ENCODE measurements around the gene GPR132. TPM values are rescaled to one million over a fixed set of nuclear protein-coding genes. Genes with fewer than 3 reads are reported as not detected.

Gene GPR132
- total RNA-seq, 2 experiments from 2014 or later, result 64.4 to 66.7 TPM

DNA sequence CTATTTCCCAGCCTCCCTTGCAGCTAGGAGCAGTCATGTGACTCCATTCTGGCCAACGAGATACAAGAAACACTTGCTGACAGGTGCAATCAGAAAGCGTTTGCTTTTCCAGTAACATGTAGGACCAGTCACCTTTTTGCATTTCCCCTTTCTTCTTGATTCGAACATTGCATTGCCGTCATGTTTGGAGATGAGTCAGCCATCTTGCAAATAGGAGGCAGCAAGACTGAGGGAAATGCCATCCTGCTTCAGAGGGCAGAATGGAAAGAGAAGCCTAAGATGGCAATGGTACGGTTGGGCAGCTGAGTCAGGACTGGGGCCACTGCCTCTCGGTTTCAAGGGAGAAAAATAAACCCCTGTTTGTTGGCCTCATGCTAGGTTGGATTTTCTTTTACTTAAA, 34.5 kb upstream of the GPR132 start:
- no peak for TF ChIP-seq CTCF (IDR thresholded peaks at IDR 0.05)
- ATAC-seq (ENCODE audit: poor library complexity) (no peak), DNase-seq (no peak)
- H3K27ac Mint-ChIP-seq, result no peak overlapping the region
- ChIA-PET CTCF (no interaction called here), POLR2A (no interaction called here)
- intact Hi-C loops (cut with DNase I, micrococcal nuclease), result no loop called here
- Histone ChIP-seq H3K9me3 (ENCODE audit: control insufficient read depth in 1 of 2, insufficient read depth in 1 of 2, low read length in 2 of 2) (peaks cover 0 to 12% of the 10 kb centered on the region in 2 experiments), H3K4me1 (ENCODE audit: insufficient read depth, low read length) (no peaks in the 10 kb centered on the region), H3K4me3 (ENCODE audit: low read length) (no peak overlapping the region), H3K36me3 (ENCODE audit: insufficient read depth, low read length) (no peaks in the 10 kb centered on the region), H3K27ac (ENCODE audit: low read depth in 1 of 2, low read length in 2 of 2) (no peak overlapping the region), H3K27me3 (ENCODE audit: control insufficient read depth in 1 of 2, insufficient read depth in 2 of 2, low read length in 2 of 2) (peaks cover 8 to 9% of the 10 kb centered on the region in 2 experiments)
- H3K27me3 Mint-ChIP-seq, result peaks cover 15% of the 10 kb centered on the region
- no peaks in the 10 kb centered on the region for H3K36me3 Mint-ChIP-seq (ENCODE audit: low read depth)
- peaks cover 2% of the 10 kb centered on the region for H3K9me3 Mint-ChIP-seq
- H3K4me3 Mint-ChIP-seq, result no peak overlapping the region
- H3K4me1 Mint-ChIP-seq (ENCODE audit: low read depth), result no peaks in the 10 kb centered on the region

DNA sequence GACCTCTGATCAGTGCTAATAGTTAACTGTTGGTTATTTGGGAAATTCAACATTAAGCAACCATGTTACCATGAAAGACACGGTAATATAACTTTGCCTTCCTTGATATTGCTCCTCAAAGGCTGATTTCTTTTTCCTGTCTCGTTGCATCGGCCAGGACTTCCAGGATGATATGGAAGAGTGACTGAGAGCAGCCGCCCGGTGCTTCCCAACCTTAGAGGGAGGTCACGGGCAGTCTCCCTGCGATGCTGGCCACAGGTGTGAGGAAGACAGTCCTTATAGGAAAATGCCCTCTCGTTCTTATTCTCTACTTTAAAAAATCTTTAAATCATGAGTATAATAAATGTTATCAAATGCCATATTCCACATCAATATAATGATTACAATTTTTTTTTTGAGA, 33.1 kb upstream of the GPR132 start:
- Histone ChIP-seq H3K4me3 (ENCODE audit: low read length) (no peak overlapping the region), H3K4me1 (ENCODE audit: insufficient read depth, low read length) (peaks cover 12% of the 10 kb centered on the region), H3K27me3 (ENCODE audit: control insufficient read depth in 1 of 2, insufficient read depth in 2 of 2, low read length in 2 of 2) (peaks cover 5 to 8% of the 10 kb centered on the region in 2 experiments), H3K27ac (ENCODE audit: low read depth in 1 of 2, low read length in 2 of 2) (no peak overlapping the region), H3K9me3 (ENCODE audit: control insufficient read depth in 1 of 2, insufficient read depth in 1 of 2, low read length in 2 of 2) (peaks cover 0 to 12% of the 10 kb centered on the region in 2 experiments), H3K36me3 (ENCODE audit: insufficient read depth, low read length) (no peaks in the 10 kb centered on the region)
- ChIA-PET CTCF (no interaction called here), POLR2A (interaction anchor here (0.9 kb wide), 1 partner anchor 35 kb away, joined by 3 read pairs; no protein-coding TSS in a partner anchor)
- Mint-ChIP-seq H3K4me1 (ENCODE audit: low read depth) (peaks cover 7% of the 10 kb centered on the region), H3K36me3 (ENCODE audit: low read depth) (no peaks in the 10 kb centered on the region), H3K4me3 (no peak overlapping the region), H3K9me3 (no peaks in the 10 kb centered on the region), H3K27me3 (peaks cover 5% of the 10 kb centered on the region), H3K27ac (no peak overlapping the region)
- ATAC-seq (ENCODE audit: poor library complexity) (no peak), DNase-seq (no peak)
- intact Hi-C loops (cut with DNase I, micrococcal nuclease), result no loop called here
- no peak for TF ChIP-seq CTCF (IDR thresholded peaks at IDR 0.05)

DNA sequence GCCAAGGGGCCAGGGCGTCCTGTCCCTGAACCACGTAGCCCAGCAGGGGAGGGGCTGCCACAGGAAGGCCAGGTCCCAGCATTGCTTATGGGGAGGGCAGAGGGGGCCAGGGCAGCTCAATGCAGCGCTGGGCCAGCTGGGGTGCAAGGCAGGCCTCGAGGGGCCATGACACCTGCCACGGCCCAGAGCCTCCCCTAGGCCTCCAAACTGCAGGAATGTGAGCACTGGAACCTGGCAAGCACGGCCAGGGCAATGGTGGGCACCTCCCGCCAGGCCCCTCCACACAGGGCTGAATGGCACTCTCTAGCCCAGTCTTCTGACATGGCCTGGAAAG, 32.5 kb upstream of the GPR132 start:
- CTCF ChIA-PET, result no interaction called here
- H3K4me1 Mint-ChIP-seq (ENCODE audit: low read depth), result peaks cover 7% of the 10 kb centered on the region
- intact Hi-C loops (cut with DNase I, micrococcal nuclease), result no loop called here

More for the DNA sequence above, 32.5 kb upstream of the GPR132 start:
- no peak overlapping the region for H3K27ac Mint-ChIP-seq
- Histone ChIP-seq H3K4me3 (ENCODE audit: low read length) (no peak overlapping the region), H3K36me3 (ENCODE audit: insufficient read depth, low read length) (no peaks in the 10 kb centered on the region), H3K4me1 (ENCODE audit: insufficient read depth, low read length) (peaks cover 15% of the 10 kb centered on the region), H3K27ac (ENCODE audit: low read depth in 1 of 2, low read length in 2 of 2) (no peak overlapping the region), H3K27me3 (ENCODE audit: control insufficient read depth in 1 of 2, insufficient read depth in 2 of 2, low read length in 2 of 2) (peaks cover 5 to 8% of the 10 kb centered on the region in 2 experiments), H3K9me3 (ENCODE audit: control insufficient read depth in 1 of 2, insufficient read depth in 1 of 2, low read length in 2 of 2) (peaks cover 0 to 12% of the 10 kb centered on the region in 2 experiments)
- no peaks in the 10 kb centered on the region for H3K9me3 Mint-ChIP-seq
- DNase-seq, result no peak
- H3K4me3 Mint-ChIP-seq, result no peak overlapping the region
- no peak for TF ChIP-seq CTCF (IDR thresholded peaks at IDR 0.05)
- peaks cover 5% of the 10 kb centered on the region for H3K27me3 Mint-ChIP-seq
- POLR2A ChIA-PET, result interaction anchor here (0.9 kb wide), 1 partner anchor 34 kb away, joined by 3 read pairs; no protein-coding TSS in a partner anchor
- no peak for ATAC-seq (ENCODE audit: poor library complexity)
- H3K36me3 Mint-ChIP-seq (ENCODE audit: low read depth), result no peaks in the 10 kb centered on the region
